Tibial artery (tissue), 4 donors: ENCODE data around the gene IL20.

ENCODE experiments used
- DNase-seq, 2 donors: peaks; one replicate each; pipeline ENCODE4 v3.0.0-alpha.2; 2019
- H3K27ac ChIP-seq, 2 donors: fragments of 200-600 bp; sonication (generic) in 1 of 2; 1 replicate in 1 of 2; 2 replicates in 1 of 2; pipeline ENCODE4 v1.5.1; 2018 to 2019; ENCODE audit warnings: mild to moderate bottlenecking in 1 of 2
- H3K27me3 ChIP-seq, 2 donors: fragments of 200-600 bp; sonication (generic) in 1 of 2; one replicate each; pipeline versions ENCODE4 v1.5.1 to v1.6.0; 2016 to 2019
- H3K36me3 ChIP-seq, 3 donors: fragments of 200-600 bp; sonication (generic) in 2 of 3; one replicate each; pipeline ENCODE4 v1.5.1; 2016 to 2019; ENCODE audit warnings: mild to moderate bottlenecking in 2 of 3
- H3K4me1 ChIP-seq, 4 donors: fragments of 200-600 bp; sonication (generic) in 2 of 4; 1 replicate in 3 of 4; 2 replicates in 1 of 4; pipeline ENCODE4 v1.5.1; 2016 to 2019
- H3K4me3 ChIP-seq, 2 donors: fragments of 200-600 bp; sonication (generic) in 1 of 2; 1 replicate in 1 of 2; 2 replicates in 1 of 2; pipeline ENCODE4 v1.5.1; 2018 to 2019; ENCODE audit warnings: mild to moderate bottlenecking in 2 of 2
- H3K9me3 ChIP-seq, 3 donors: fragments of 200-600 bp; sonication (generic) in 1 of 3; one replicate each; pipeline ENCODE4 v1.5.1; 2016 to 2019
- intact Hi-C: fragments of 100-400 bp; cut with DNase I; formaldehyde crosslinking; loops from one replicate; pipeline ENCODE4 v1.15.0; 2023; ENCODE audit warnings: low total_unique reads
- TF ChIP-seq, protein P1 (sequence below), 2 experiments: fragments of 200-600 bp in 1 of 2; fragments of 450-650 bp in 1 of 2; IDR thresholded peaks; one replicate each; pipeline ENCODE4 v1.5.1; 2017 to 2019; ENCODE audit warnings: antibody characterized with exemption in 2 of 2, mild to moderate bottlenecking in 1 of 2, moderate library complexity in 1 of 2

The IL20 gene

DNA sequence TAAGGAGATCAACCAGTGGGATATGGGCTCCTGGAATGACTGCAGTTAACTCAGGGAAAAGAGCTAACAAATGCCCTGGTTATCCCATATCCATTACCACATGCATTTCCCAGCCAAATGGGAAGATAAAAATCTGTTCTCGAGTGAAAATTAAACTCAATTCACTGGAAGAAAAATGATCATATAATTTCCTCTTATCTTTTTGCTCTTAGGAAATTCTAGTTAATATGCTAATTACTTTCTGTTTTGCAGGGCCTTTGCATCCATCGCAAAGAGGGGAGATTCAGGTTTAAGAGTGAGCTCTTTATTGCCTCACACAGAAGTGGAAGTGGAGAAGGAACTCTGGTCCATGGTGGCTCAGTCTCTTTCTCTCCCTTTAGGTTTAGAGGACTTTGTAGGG is 28.0 kb downstream of the IL20 start:
- TF ChIP-seq, protein P1, sequence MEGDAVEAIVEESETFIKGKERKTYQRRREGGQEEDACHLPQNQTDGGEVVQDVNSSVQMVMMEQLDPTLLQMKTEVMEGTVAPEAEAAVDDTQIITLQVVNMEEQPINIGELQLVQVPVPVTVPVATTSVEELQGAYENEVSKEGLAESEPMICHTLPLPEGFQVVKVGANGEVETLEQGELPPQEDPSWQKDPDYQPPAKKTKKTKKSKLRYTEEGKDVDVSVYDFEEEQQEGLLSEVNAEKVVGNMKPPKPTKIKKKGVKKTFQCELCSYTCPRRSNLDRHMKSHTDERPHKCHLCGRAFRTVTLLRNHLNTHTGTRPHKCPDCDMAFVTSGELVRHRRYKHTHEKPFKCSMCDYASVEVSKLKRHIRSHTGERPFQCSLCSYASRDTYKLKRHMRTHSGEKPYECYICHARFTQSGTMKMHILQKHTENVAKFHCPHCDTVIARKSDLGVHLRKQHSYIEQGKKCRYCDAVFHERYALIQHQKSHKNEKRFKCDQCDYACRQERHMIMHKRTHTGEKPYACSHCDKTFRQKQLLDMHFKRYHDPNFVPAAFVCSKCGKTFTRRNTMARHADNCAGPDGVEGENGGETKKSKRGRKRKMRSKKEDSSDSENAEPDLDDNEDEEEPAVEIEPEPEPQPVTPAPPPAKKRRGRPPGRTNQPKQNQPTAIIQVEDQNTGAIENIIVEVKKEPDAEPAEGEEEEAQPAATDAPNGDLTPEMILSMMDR (IDR thresholded peaks at IDR 0.05), result no peak
- Histone ChIP-seq H3K4me1 (no peaks in the 10 kb centered on the region), H3K4me3 (no peak overlapping the region), H3K9me3 (no peaks in the 10 kb centered on the region), H3K27me3 (peaks cover 0 to 14% of the 10 kb centered on the region in 2 donors), H3K36me3 (no peaks in the 10 kb centered on the region), H3K27ac (no peak overlapping the region)
- no peak for DNase-seq
- intact Hi-C loops, result no loop called here

DNA sequence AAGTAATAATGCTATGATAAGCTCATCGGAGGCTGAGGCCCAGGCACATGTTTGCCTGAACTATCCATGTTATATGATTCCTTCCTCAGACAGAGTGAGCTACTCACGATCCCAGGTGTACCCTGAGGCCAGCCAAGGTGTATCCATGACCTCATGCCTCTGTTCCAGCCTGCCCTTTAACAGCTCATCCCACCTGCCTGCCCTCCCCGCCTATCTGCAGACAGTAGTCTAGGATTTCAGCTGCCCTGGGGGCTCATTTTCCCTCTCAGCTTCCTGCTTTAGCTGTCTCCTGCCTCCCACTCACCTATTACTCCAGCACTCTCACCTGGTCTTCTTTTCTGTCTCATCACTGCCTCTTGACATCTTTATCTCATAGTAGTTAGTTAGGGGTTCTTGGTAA is 29.9 kb downstream of the IL20 start:
- H3K9me3 ChIP-seq, result no peaks in the 10 kb centered on the region
- H3K4me3 ChIP-seq, result no peak overlapping the region
- no peak overlapping the region for H3K27ac ChIP-seq
- H3K27me3 ChIP-seq, result peaks cover 0 to 11% of the 10 kb centered on the region in 2 donors
- no peaks in the 10 kb centered on the region for H3K4me1 ChIP-seq
- no peaks in the 10 kb centered on the region for H3K36me3 ChIP-seq
- intact Hi-C loops, result no loop called here
- TF ChIP-seq, protein P1 (IDR thresholded peaks at IDR 0.05), result no peak
- DNase-seq, result no peak

- Histone ChIP-seq H3K27me3 (peaks cover 0 to 10% of the 10 kb centered on the region in 2 donors), H3K9me3 (no peaks in the 10 kb centered on the region), H3K36me3 (no peaks in the 10 kb centered on the region), H3K27ac (no peak overlapping the region), H3K4me1 (no peaks in the 10 kb centered on the region), H3K4me3 (no peak overlapping the region)
- TF ChIP-seq, protein P1 (IDR thresholded peaks at IDR 0.05), result no peak
- DNase-seq, result no peak
- intact Hi-C loops, result no loop called here
These were observed 30.4 kb downstream of the IL20 start for GRCh38 chr1:206895837-206896242.

DNA sequence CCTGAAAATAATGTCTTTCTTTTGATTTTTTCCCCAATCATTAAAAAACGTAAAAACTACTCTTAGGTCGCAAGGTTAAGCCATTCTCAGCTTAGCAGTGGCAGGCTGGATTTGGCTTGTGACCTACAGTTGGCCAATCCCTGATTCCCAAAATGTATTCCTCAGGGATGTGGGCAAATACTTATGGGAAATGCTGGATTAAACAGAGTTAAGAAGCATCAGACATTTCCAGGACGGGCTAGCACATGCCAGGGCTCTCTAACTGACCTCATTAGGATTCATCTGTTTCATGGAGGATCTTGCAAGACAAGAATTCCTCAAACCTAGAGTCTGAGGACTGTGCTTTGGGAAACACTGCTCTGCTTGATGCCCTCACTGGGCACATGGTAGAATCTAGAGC is 30.8 kb downstream of the IL20 start:
- Histone ChIP-seq H3K27me3 (peaks cover 0 to 8% of the 10 kb centered on the region in 2 donors), H3K4me1 (no peaks in the 10 kb centered on the region), H3K4me3 (no peak overlapping the region), H3K9me3 (no peaks in the 10 kb centered on the region), H3K36me3 (no peaks in the 10 kb centered on the region), H3K27ac (no peak overlapping the region)
- DNase-seq, result no peak
- intact Hi-C loops, result no loop called here
- TF ChIP-seq, protein P1 (IDR thresholded peaks at IDR 0.05), result no peak

- Histone ChIP-seq H3K36me3 (no peaks in the 10 kb centered on the region), H3K9me3 (no peaks in the 10 kb centered on the region), H3K27ac (no peak within 1 kb of the TSS), H3K4me3 (no peak within 1 kb of the TSS), H3K4me1 (no peaks in the 10 kb centered on the region), H3K27me3 (no peaks in the 10 kb centered on the region)
- TF ChIP-seq, protein P1 (IDR thresholded peaks at IDR 0.05), result no peak
- intact Hi-C loops, result no loop called here
- no peak for DNase-seq
These were observed 31.8 kb downstream of the IL20 start, which contains the start of gene IL24 for GRCh38 chr1:206897175-206897574. IL24 (plus strand) TSS chr1:206897443; CDS start chr1:206897833, 390 bp downstream.
